ENCODE results near the gene GNAT1. TPM values are rescaled to one million over a fixed set of nuclear protein-coding genes. Genes with fewer than 3 reads are reported as not detected.
A peak's percentile ranks its signal among the peaks of the same experiment; 100 is the strongest.

The GNAT1 gene
- total RNA-seq, 1 experiment from 2014 or later: 0.13 TPM

DNA sequence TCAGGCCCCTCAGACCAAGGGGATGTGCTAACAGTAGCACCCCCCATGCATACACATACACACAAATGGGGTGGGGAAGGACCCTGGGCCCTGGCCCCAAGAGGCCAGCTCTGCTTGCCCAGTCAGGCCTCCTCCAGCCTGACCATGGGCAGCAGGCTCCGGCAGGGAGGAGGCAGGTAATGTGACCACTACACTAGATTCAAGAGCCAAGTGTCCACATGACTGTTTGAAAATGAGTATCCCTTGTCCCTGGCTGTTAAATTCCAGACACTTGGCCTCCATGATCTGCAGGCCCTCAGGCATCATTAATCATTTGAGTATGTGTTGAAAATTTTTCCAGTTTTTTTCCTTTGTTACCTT is 30.7 kb downstream of the GNAT1 start:
- POLR2A ChIA-PET: interaction anchor here (0.9 to 1.4 kb wide), 3 partner anchors 20 to 28 kb away, joined by 3 to 7 read pairs (median 4); no protein-coding TSS in a partner anchor
- peaks cover 4% of the 10 kb centered on the region for H3K27me3 Mint-ChIP-seq (ENCODE audit: low read depth)
- CTCF ChIA-PET: interaction anchor here (0.6 to 17.1 kb wide), 31 partner anchors 8 to 101 kb away, joined by 3 to 604 read pairs (median 6); partner anchors contain the start of genes GNAI2, GNAT1, HYAL1 and HYAL3

GRCh38 chr3:50224639-50225038 is 33.2 kb downstream of the GNAT1 start:
- POLR2A ChIA-PET: interaction anchor here (0.6 to 1.3 kb wide), 6 partner anchors 22 to 745 kb away, joined by 3 to 4 read pairs (median 4); partner anchors contain the start of gene HYAL1
- Mint-ChIP-seq H3K9me3 (no peaks in the 10 kb centered on the region), H3K36me3 (no peaks in the 10 kb centered on the region), H3K27ac (no peak overlapping the region), H3K27me3 (ENCODE audit: low read depth) (peaks cover 4% of the 10 kb centered on the region), H3K4me1 (peaks cover 23% of the 10 kb centered on the region), H3K4me3 (no peak overlapping the region)
- no peak for ATAC-seq
- DNase-seq (ENCODE audit: low spot score): no peak
- TF ChIP-seq RORB (CRISPR knock-in tag; IDR thresholded peaks at IDR 0.05): no peak
- CTCF ChIA-PET: interaction anchor here (0.7 to 17.1 kb wide), 28 partner anchors 9 to 349 kb away, joined by 3 to 604 read pairs (median 4); partner anchors contain the start of genes GNAI2, GNAT1, HYAL3 and NAA80

More for the DNA sequence above, 30.7 kb downstream of the GNAT1 start:
- Mint-ChIP-seq H3K36me3 (no peaks in the 10 kb centered on the region), H3K4me1 (peaks cover 12% of the 10 kb centered on the region), H3K27ac (no peak overlapping the region; the same call in 1 of the 2 replicates), H3K9me3 (no peaks in the 10 kb centered on the region), H3K4me3 (no peak overlapping the region)
- ATAC-seq (no peak), DNase-seq (ENCODE audit: low spot score) (no peak)
- TF ChIP-seq, protein P1, sequence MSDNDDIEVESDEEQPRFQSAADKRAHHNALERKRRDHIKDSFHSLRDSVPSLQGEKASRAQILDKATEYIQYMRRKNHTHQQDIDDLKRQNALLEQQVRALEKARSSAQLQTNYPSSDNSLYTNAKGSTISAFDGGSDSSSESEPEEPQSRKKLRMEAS (CRISPR knock-in tag; IDR thresholded peaks at IDR 0.05): no peak
- TF ChIP-seq PRDM15 (CRISPR knock-in tag; IDR thresholded peaks at IDR 0.05) (no peak), MLX (CRISPR knock-in tag; IDR thresholded peaks at IDR 0.05) (no peak)
- TF ChIP-seq, protein P2, sequence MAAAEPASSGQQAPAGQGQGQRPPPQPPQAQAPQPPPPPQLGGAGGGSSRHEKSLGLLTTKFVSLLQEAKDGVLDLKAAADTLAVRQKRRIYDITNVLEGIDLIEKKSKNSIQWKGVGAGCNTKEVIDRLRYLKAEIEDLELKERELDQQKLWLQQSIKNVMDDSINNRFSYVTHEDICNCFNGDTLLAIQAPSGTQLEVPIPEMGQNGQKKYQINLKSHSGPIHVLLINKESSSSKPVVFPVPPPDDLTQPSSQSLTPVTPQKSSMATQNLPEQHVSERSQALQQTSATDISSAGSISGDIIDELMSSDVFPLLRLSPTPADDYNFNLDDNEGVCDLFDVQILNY (CRISPR knock-in tag; IDR thresholded peaks at IDR 0.05): no peak
- TF ChIP-seq, protein P3, sequence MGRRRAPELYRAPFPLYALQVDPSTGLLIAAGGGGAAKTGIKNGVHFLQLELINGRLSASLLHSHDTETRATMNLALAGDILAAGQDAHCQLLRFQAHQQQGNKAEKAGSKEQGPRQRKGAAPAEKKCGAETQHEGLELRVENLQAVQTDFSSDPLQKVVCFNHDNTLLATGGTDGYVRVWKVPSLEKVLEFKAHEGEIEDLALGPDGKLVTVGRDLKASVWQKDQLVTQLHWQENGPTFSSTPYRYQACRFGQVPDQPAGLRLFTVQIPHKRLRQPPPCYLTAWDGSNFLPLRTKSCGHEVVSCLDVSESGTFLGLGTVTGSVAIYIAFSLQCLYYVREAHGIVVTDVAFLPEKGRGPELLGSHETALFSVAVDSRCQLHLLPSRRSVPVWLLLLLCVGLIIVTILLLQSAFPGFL (CRISPR knock-in tag; IDR thresholded peaks at IDR 0.05; ENCODE audit: borderline replicate concordance): no peak

- H3K9me3 Mint-ChIP-seq: no peaks in the 10 kb centered on the region
- ChIA-PET CTCF (interaction anchor here (0.6 to 17.1 kb wide), 35 partner anchors 9 to 534 kb away, joined by 3 to 604 read pairs (median 6); partner anchors contain the start of genes GNAI2, GNAT1, HYAL1 and SLC38A3), POLR2A (interaction anchor here (0.9 to 3.1 kb wide), 5 partner anchors 9 to 38 kb away, joined by 3 to 22 read pairs (median 10); partner anchors contain the start of gene GNAI2)
- H3K4me1 Mint-ChIP-seq: peaks cover 24% of the 10 kb centered on the region
- H3K4me3 Mint-ChIP-seq: peak overlapping the region; percentile 96
- H3K27me3 Mint-ChIP-seq (ENCODE audit: low read depth): peaks cover 4% of the 10 kb centered on the region
- DNase-seq (ENCODE audit: low spot score): peak; percentile 28
- TF ChIP-seq FOXP1 (CRISPR knock-in tag; IDR thresholded peaks at IDR 0.05; ENCODE audit: borderline replicate concordance) (0 out of 2 replicates have a peak, but pooled peaks have one; percentile 10), CBFB (CRISPR knock-in tag; IDR thresholded peaks at IDR 0.05; ENCODE audit: low read depth) (peak; percentile 53; the same call in 1 of the 2 replicates), SOX15 (CRISPR knock-in tag; IDR thresholded peaks at IDR 0.05) (no peak), ZBTB21 (CRISPR knock-in tag; IDR thresholded peaks at IDR 0.05; ENCODE audit: borderline replicate concordance) (peak; percentile 65; the same call in 1 of the 2 replicates), ARID4B (CRISPR knock-in tag; IDR thresholded peaks at IDR 0.05; ENCODE audit: borderline replicate concordance) (peak; percentile 36; the same call in 1 of the 2 replicates), TEAD4 (CRISPR knock-in tag; IDR thresholded peaks at IDR 0.05) (no peak)
- TF ChIP-seq, protein P1 (CRISPR knock-in tag; IDR thresholded peaks at IDR 0.05): peak; percentile 40; the same call in 1 of the 2 replicates
- no peaks in the 10 kb centered on the region for H3K36me3 Mint-ChIP-seq
- ATAC-seq: peak; percentile 1
- peak overlapping the region; percentile 92; the same call in 1 of the 2 replicates for H3K27ac Mint-ChIP-seq
Observed at GRCh38 chr3:50226888-50227389, 35.5 kb downstream of the GNAT1 start.
